Type B pancreatic cell (in vitro differentiated cells): ENCODE results near the gene DAPK2. TPM values are rescaled to one million over a fixed set of nuclear protein-coding genes. Genes with fewer than 3 reads are reported as not detected.
A peak's percentile ranks its signal among the peaks of the same experiment; 100 is the strongest.

Source experiments
- DNase-seq: peaks from one replicate; pipeline ENCODE4 v3.0.0; 2021; ENCODE audit warnings: mixed read lengths; ENCODE audit not compliant: unreplicated experiment; ENCODE audit errors: extremely low spot score
- H3K27ac Mint-ChIP-seq: 2 replicates; pipeline ENCODE4 v1.8.0; 2021; ENCODE audit warnings: mild to moderate bottlenecking, mixed read lengths
- H3K27me3 Mint-ChIP-seq: 2 replicates; pipeline ENCODE4 v1.8.0; 2021; ENCODE audit warnings: mixed read lengths
- H3K36me3 Mint-ChIP-seq: 2 replicates; pipeline ENCODE4 v1.8.0; 2021; ENCODE audit warnings: mixed read lengths
- H3K4me1 Mint-ChIP-seq: one replicate; pipeline ENCODE4 v1.8.0; 2021; ENCODE audit warnings: mixed read lengths; ENCODE audit not compliant: unreplicated experiment
- H3K4me3 Mint-ChIP-seq: 2 replicates; pipeline ENCODE4 v1.8.0; 2021; ENCODE audit warnings: mild to moderate bottlenecking, mixed read lengths
- H3K9me3 Mint-ChIP-seq: 2 replicates; pipeline ENCODE4 v1.8.0; 2021; ENCODE audit warnings: mixed read lengths
- CTCF ChIP-seq: fragments of 200-600 bp; sonication (generic); conservative IDR thresholded peaks from 2 replicates; pipeline ENCODE4 v1.5.0; 2021; ENCODE audit warnings: antibody characterized with exemption, mild to moderate bottlenecking
- total RNA-seq: library from RNA; stranded (reverse); gene quantifications from 2 replicates; pipeline ENCODE4 v1.2.1, GENCODE V29; 2021; ENCODE audit warnings: low replicate concordance

The DAPK2 gene
- total RNA-seq, 1 donor from 2014 or later = 5.0 TPM

GRCh38 chr15:64010719-64011118 is 35.6 kb downstream of the DAPK2 start:
- no peak overlapping the region for H3K27ac Mint-ChIP-seq
- H3K36me3 Mint-ChIP-seq = no peaks in the 10 kb centered on the region
- peaks cover 4% of the 10 kb centered on the region for H3K27me3 Mint-ChIP-seq
- no peak for DNase-seq
- H3K4me3 Mint-ChIP-seq = no peak overlapping the region
- H3K4me1 Mint-ChIP-seq = peaks cover 12% of the 10 kb centered on the region
- H3K9me3 Mint-ChIP-seq = no peaks in the 10 kb centered on the region
- no peak for TF ChIP-seq CTCF

GRCh38 chr15:64009798-64010261 is 36.5 kb downstream of the DAPK2 start:
- DNase-seq = no peak
- no peaks in the 10 kb centered on the region for H3K36me3 Mint-ChIP-seq
- H3K4me1 Mint-ChIP-seq = peaks cover 12% of the 10 kb centered on the region
- TF ChIP-seq CTCF = no peak
- peaks cover 4% of the 10 kb centered on the region for H3K27me3 Mint-ChIP-seq
- no peak overlapping the region for H3K4me3 Mint-ChIP-seq
- H3K9me3 Mint-ChIP-seq = no peaks in the 10 kb centered on the region
- H3K27ac Mint-ChIP-seq = peak overlapping the region; percentile 68

GRCh38 chr15:64009241-64009640 is 37.0 kb downstream of the DAPK2 start:
- no peak for TF ChIP-seq CTCF
- peaks cover 4% of the 10 kb centered on the region for H3K27me3 Mint-ChIP-seq

GRCh38 chr15:64008177-64008576 is 38.1 kb downstream of the DAPK2 start:
- Mint-ChIP-seq H3K4me1 (peaks cover 7% of the 10 kb centered on the region), H3K36me3 (no peaks in the 10 kb centered on the region), H3K9me3 (no peaks in the 10 kb centered on the region), H3K27ac (no peak overlapping the region), H3K27me3 (peaks cover 4% of the 10 kb centered on the region), H3K4me3 (no peak overlapping the region)
- DNase-seq = no peak
- TF ChIP-seq CTCF = no peak

More at GRCh38 chr15:64009241-64009640, 37.0 kb downstream of the DAPK2 start:
- H3K36me3 Mint-ChIP-seq = no peaks in the 10 kb centered on the region
- no peak for DNase-seq
- H3K4me1 Mint-ChIP-seq = peaks cover 12% of the 10 kb centered on the region
- H3K27ac Mint-ChIP-seq = peak overlapping the region; percentile 68
- no peak overlapping the region for H3K4me3 Mint-ChIP-seq
- no peaks in the 10 kb centered on the region for H3K9me3 Mint-ChIP-seq

DNA sequence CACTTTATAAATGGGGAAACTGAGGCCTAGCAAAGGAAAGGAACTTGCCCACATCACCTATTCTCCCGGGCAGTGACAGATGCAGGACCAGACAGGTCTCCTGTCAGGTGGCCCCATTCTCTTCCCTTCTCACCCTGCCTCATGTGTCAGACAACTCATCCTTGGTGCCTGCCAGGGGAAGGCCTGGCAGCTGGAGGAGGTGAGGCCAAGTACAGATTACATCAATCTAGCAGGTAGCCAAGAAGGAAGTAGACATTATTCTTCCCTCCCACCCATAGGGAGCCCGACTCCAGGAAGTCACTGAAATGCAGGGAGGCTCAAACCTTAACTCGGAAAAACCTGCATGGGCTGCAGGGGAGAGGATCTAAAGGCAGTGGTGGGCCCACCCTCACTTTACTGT is 39.6 kb downstream of the DAPK2 start:
- TF ChIP-seq CTCF = no peak
- DNase-seq = no peak
- Mint-ChIP-seq H3K27me3 (peaks cover under 1% of the 10 kb centered on the region), H3K4me3 (no peak overlapping the region), H3K9me3 (peaks cover under 1% of the 10 kb centered on the region), H3K27ac (no peak overlapping the region), H3K36me3 (no peaks in the 10 kb centered on the region), H3K4me1 (peaks cover 7% of the 10 kb centered on the region)

- TF ChIP-seq CTCF = no peak
- no peak overlapping the region for H3K4me3 Mint-ChIP-seq
- peak overlapping the region; percentile 34 for H3K27ac Mint-ChIP-seq
Observed at GRCh38 chr15:64004587-64004986, 41.7 kb downstream of the DAPK2 start.

More at GRCh38 chr15:64004587-64004986, 41.7 kb downstream of the DAPK2 start:
- DNase-seq = no peak
- peaks cover 16% of the 10 kb centered on the region for H3K4me1 Mint-ChIP-seq
- no peaks in the 10 kb centered on the region for H3K36me3 Mint-ChIP-seq
- H3K9me3 Mint-ChIP-seq = peaks cover 5% of the 10 kb centered on the region
- peaks cover 10% of the 10 kb centered on the region for H3K27me3 Mint-ChIP-seq
